ENCODE data around the gene RGPD4. TPM values are rescaled to one million over a fixed set of nuclear protein-coding genes. Genes with fewer than 3 reads are reported as not detected.

RGPD4 gene
- total RNA-seq, 1 donor from 2014 or later = not detected

DNA sequence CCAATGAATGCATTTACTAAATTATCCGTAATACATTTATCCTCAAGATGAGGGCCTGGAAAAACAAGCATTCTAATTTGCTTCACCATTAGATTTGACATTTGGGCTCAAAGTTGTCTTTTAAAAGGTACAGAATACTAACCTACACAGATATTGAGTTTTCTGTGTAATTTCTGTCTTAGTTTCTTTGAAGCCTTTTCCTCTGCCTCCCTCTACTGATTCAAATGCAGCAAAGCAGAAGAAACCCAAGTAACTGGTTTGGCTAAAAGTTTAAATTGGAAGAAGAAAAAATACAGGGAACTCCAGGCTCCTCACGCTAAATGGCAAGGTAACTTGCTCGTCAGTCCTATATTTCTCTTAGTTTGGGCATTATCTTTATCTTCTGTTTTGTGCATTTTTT, 106.3 kb downstream of the RGPD4 start:
- Histone ChIP-seq H3K4me1 (no peaks in the 10 kb centered on the region), H3K4me3 (no peak overlapping the region), H3K27me3 (ENCODE audit: low read depth) (peaks cover 38% of the 10 kb centered on the region), H3K36me3 (no peaks in the 10 kb centered on the region), H3K9me3 (replicated peaks) (no peaks in the 10 kb centered on the region), H3K27ac (replicated peaks) (no peak overlapping the region)
- intact Hi-C loops (cut with micrococcal nuclease) = no loop called here
- peak; percentile 52 for TF ChIP-seq CTCF (IDR thresholded peaks at IDR 0.05; ENCODE audit: borderline replicate concordance)
- no peak for DNase-seq

DNA sequence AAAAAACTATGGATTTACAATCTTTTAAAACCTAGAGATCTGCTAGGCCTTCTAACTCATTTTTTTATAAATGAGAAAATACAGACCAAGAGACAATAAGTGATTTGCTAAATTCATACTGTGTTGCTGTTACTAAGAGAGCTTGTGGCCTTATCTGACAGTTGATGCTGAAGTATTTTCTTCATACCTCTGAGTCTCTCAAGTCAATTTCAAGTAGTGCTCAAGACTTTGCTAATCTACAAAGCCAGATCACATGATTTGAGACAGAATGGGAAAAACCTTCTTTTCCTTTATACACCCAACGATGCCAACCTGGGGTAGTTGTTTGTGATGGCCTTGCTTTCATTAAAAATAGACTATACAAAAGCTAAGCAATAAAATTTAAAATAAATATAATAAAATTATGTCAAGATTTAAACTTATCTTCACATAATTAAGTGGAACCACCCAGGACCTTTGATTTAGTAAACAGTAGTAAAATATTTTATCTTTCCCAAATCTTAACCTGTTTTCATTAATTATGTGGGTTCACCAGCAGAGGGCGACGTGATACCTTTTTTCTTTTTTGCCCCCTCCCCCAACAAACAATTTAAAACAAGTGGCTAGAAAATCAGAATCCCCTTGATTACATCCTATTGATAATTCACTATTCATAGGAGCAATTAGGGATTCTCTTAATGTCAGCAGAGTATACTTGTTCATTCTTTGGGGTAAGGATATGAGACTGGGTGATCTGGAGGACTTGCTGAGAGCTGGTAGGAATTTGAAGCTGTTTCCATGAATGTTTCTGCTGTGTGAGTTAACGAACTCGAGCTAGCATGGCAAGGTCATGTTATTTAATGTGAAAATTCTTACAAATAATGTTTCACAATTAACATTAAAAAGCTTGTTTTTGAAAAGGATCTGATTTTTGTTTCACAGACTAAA, 110.0 kb downstream of the RGPD4 start:
- intact Hi-C loops (cut with micrococcal nuclease) = no loop called here
- H3K4me3 ChIP-seq = no peak overlapping the region
- peak; percentile 54 for TF ChIP-seq CTCF (IDR thresholded peaks at IDR 0.05; ENCODE audit: borderline replicate concordance)
- H3K9me3 ChIP-seq (replicated peaks) = no peaks in the 10 kb centered on the region
- no peak overlapping the region for H3K27ac ChIP-seq (replicated peaks)
- H3K27me3 ChIP-seq (ENCODE audit: low read depth) = peaks cover 36% of the 10 kb centered on the region
- no peaks in the 10 kb centered on the region for H3K4me1 ChIP-seq
- no peaks in the 10 kb centered on the region for H3K36me3 ChIP-seq
- DNase-seq = no peak

Other genes with a start within 250 kb of the RGPD4 start
- gene SLC5A7, start 159.6 kb downstream of the RGPD4 start, total RNA-seq = not detected